Pancreas (tissue), 10 donors: ENCODE measurements around the gene BCR. TPM values are rescaled to one million over a fixed set of nuclear protein-coding genes. Genes with fewer than 3 reads are reported as not detected.

Source experiments
- ATAC-seq, 4 donors: fragments of 200-7000 bp; cut with Tn5 transposase; one replicate each; pipeline versions ENCODE4 v1.8.0 to v1.9.1; 2020; ENCODE audit warnings: mild to moderate bottlenecking in 4 of 4, moderate library complexity in 4 of 4
- DNase-seq, 6 donors: peaks; one replicate each; pipeline ENCODE4 v3.0.0-alpha.2; 2020
- FAIRE-seq: peaks from 2 replicates; lab custom pipeline; 2012; peaks lifted over from hg19 to GRCh38; lab: Jason Lieb, UNC
- H3K27ac ChIP-seq, 4 donors: fragments of 200-600 bp; sonication (generic); 1 replicate in 3 of 4; 2 replicates in 1 of 4; pipeline versions ENCODE4 v1.5.0 to v1.8.0; 2020
- H3K27me3 ChIP-seq, 4 donors: fragments of 200-600 bp; one replicate each; pipeline ENCODE4 v1.8.0; 2021
- H3K36me3 ChIP-seq, 3 donors: fragments of 200-600 bp; sonication (generic) in 1 of 3; one replicate each; pipeline versions ENCODE4 v1.5.0 to v1.8.0; 2020 to 2021
- H3K4me1 ChIP-seq, 3 donors: fragments of 200-600 bp; one replicate each; pipeline ENCODE4 v1.8.0; 2021
- H3K4me3 ChIP-seq, 4 donors: fragments of 200-600 bp; sonication (generic) in 2 of 4; one replicate each; pipeline versions ENCODE4 v1.5.0 to v1.8.0; 2020 to 2021
- H3K9me3 ChIP-seq, 4 donors: fragments of 200-600 bp; one replicate each; pipeline ENCODE4 v1.8.0; 2021
- WGBS, 2 donors: extraction: QIAGEN DNeasy Blood & Tissue Kit; methylation state at CpG; one replicate each; pipeline ENCODE4 v1.1.7; 2013; 5-methylcytosine and 5-hydroxymethylcytosine counted together
- intact Hi-C, 3 donors: fragments of 100-400 bp; cut with DNase I; formaldehyde crosslinking; loops; one replicate each; pipeline versions ENCODE4 v1.11.1 to v1.14.2; 2022
- polyA plus RNA-seq, 2 donors: library from polyadenylated mRNA; stranded (reverse); fragments of 200-250 nt; gene quantifications; one replicate each; pipeline ENCODE4 v1.2.3, GENCODE V29; 2013
- total RNA-seq, 6 donors: library from RNA; stranded (reverse); fragmentation: NEBNext Ultra II Directional in 4 of 6; extraction: Animal tissue kit (Norgen Biotek cat#: 25700) in 4 of 6; gene quantifications; one replicate each; pipeline versions ENCODE4 v1.2.1 to v1.2.4, GENCODE V29; 2021 to 2023
- TF ChIP-seq, protein P1 (sequence below), 4 donors: fragments of 200-600 bp; sonication (generic) in 3 of 4; IDR thresholded peaks; one replicate each; pipeline versions ENCODE4 v1.5.0 to v1.8.0; 2021; ENCODE audit warnings: antibody characterized with exemption in 4 of 4
- donor health status: healthy with polysubstance abuse.
- donor health status: DM: no; HTN: no; CAD: no; lungs with moderate emphysema.
- donor health status: DM: no; HTN: no; CAD: no.
- donor health status: control.
- donor health status: control.
- donor health status: Bipolar disorder and iron deficiency.
- donor health status: DM: yes; HTN: yes; CAD: no.
- donor health status: DM: no; HTN: no; CAD: no.
- donor health status: DM: no; HTN: no; CAD: no.
- donor health status: DM: yes; HTN: yes; CAD: no.

Gene BCR
- total and polyA plus RNA-seq, 8 donors: 15.5 to 35.9 (median 18.1) TPM

- intact Hi-C loops: no loop called here
- H3K36me3 ChIP-seq: no peaks in the 10 kb centered on the region
- H3K9me3 ChIP-seq: no peaks in the 10 kb centered on the region
- FAIRE-seq: no peak
- H3K27me3 ChIP-seq: no peaks in the 10 kb centered on the region
- H3K27ac ChIP-seq: peak overlapping the region; percentile 23 to 55 (median 40)
- H3K4me1 ChIP-seq: peaks cover 10 to 18% (median 10%) of the 10 kb centered on the region in 3 donors
- 32 to 35% methylated on average over 13 to 14 of the region's 14 CpGs for WGBS, 2 donors
- peak; percentile 35 to 41 (median 36) for ATAC-seq
- TF ChIP-seq, protein P1, sequence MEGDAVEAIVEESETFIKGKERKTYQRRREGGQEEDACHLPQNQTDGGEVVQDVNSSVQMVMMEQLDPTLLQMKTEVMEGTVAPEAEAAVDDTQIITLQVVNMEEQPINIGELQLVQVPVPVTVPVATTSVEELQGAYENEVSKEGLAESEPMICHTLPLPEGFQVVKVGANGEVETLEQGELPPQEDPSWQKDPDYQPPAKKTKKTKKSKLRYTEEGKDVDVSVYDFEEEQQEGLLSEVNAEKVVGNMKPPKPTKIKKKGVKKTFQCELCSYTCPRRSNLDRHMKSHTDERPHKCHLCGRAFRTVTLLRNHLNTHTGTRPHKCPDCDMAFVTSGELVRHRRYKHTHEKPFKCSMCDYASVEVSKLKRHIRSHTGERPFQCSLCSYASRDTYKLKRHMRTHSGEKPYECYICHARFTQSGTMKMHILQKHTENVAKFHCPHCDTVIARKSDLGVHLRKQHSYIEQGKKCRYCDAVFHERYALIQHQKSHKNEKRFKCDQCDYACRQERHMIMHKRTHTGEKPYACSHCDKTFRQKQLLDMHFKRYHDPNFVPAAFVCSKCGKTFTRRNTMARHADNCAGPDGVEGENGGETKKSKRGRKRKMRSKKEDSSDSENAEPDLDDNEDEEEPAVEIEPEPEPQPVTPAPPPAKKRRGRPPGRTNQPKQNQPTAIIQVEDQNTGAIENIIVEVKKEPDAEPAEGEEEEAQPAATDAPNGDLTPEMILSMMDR (IDR thresholded peaks at IDR 0.05): no peak
- DNase-seq: no peak
- H3K4me3 ChIP-seq: no peak overlapping the region
Observed at GRCh38 chr22:23236440-23237184, 56.3 kb downstream of the BCR start.

DNA sequence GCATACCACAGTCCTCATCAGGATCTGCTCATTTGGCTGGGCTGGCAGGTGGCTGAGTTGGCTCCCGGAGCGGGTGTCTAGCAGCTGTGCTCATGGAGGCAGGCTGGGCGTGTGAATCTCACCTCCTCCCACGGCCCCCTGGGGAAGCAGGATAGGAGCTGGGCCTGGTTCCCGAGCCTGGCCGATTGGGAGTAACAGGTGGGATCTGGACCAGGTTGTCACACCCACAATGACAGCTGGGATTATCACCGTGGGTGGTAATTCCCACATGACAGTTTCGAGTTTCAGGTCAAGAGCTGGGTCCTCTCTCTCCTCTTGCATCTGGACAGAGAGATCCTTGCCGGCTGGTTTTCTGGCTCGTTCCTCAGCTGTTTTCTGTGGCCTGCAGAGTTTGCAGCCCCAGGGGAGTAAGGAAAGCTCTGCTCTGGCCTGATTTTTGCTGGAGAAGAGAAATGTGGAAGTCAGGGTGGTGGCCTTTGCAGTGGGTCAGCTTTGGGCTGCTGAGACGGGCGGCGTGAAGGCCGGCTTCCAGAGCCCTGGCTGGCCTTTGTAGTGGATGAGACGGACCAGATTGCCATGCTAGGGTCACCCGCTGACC is 57.0 kb downstream of the BCR start:
- ATAC-seq (peak; percentile 71 to 81 (median 79)), DNase-seq (peak; percentile 50 to 88 (median 66)), FAIRE-seq (no peak)
- Histone ChIP-seq H3K27ac (peak overlapping the region; percentile 23 to 55 (median 40)), H3K4me1 (peaks cover 10 to 18% (median 10%) of the 10 kb centered on the region in 3 donors), H3K27me3 (no peaks in the 10 kb centered on the region), H3K4me3 (no peak overlapping the region), H3K36me3 (no peaks in the 10 kb centered on the region), H3K9me3 (no peaks in the 10 kb centered on the region)
- 38 to 44% methylated on average over 16 of the region's 16 CpGs for WGBS, 2 donors
- TF ChIP-seq, protein P1 (IDR thresholded peaks at IDR 0.05): no peak
- intact Hi-C loops: no loop called here

DNA sequence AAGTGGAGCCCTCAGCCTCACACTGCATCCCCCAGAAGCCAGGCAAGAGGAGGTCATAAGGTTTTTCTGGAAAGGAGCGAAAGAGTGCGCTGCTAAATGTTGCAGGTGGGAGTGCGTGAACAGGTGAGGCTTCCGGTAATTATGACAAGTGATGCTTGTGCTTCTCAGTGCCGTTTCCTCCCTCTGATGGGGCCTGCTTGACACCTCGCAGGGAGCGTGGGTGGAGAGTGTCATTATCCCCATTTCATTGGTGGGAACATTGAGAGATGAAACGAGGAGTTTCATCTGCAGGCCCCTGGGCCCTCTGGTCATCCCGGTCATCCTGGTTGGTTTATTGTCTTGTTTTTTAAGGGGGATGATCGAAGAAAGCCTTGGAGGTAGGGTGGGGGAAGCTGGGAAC is 57.5 kb downstream of the BCR start:
- no peak for FAIRE-seq
- intact Hi-C loops: no loop called here

GRCh38 chr22:23238707-23239106 is 58.4 kb downstream of the BCR start:
- WGBS, 2 donors: 94 to 98% methylated on average over 9 of the region's 9 CpGs
- Histone ChIP-seq H3K4me1 (peaks cover 10 to 18% (median 10%) of the 10 kb centered on the region in 3 donors), H3K27ac (no peak overlapping the region), H3K36me3 (no peaks in the 10 kb centered on the region), H3K4me3 (no peak overlapping the region), H3K27me3 (no peaks in the 10 kb centered on the region), H3K9me3 (no peaks in the 10 kb centered on the region)
- FAIRE-seq (no peak), ATAC-seq (no peak), DNase-seq (no peak)
- TF ChIP-seq, protein P1 (IDR thresholded peaks at IDR 0.05): no peak
- intact Hi-C loops: no loop called here

More for the DNA sequence above, 57.5 kb downstream of the BCR start:
- Histone ChIP-seq H3K4me1 (peaks cover 10 to 18% (median 10%) of the 10 kb centered on the region in 3 donors), H3K27ac (peak overlapping the region in 3 of 4 donors; percentile 23 to 41 (median 39)), H3K4me3 (no peak overlapping the region), H3K9me3 (no peaks in the 10 kb centered on the region), H3K27me3 (no peaks in the 10 kb centered on the region), H3K36me3 (no peaks in the 10 kb centered on the region)
- no peak for DNase-seq
- 89 to 94% methylated on average over 10 of the region's 10 CpGs for WGBS, 2 donors
- TF ChIP-seq, protein P1 (IDR thresholded peaks at IDR 0.05): no peak
- no peak for ATAC-seq
